GM18502 (cell line): ENCODE measurements around the gene UROS.

Experiments used
- ATAC-seq: cut with Tn5 transposase; IDR thresholded peaks from one replicate; pipeline ENCODE4 v1.9.1; 2021; ENCODE audit warnings: mild to moderate bottlenecking; ENCODE audit not compliant: unreplicated experiment, poor library complexity

The UROS gene

GRCh38 chr10:125838802-125839575 lies 15.9 kb upstream of the UROS start:
- ATAC-seq, result no peak

- ATAC-seq, result no peak
These were observed 13.7 kb upstream of the UROS start for GRCh38 chr10:125836746-125837145.

- no peak for ATAC-seq
These were observed 5.3 kb upstream of the UROS start for GRCh38 chr10:125828311-125828710.

- ATAC-seq, result no peak
These were observed 4.1 kb upstream of the UROS start for GRCh38 chr10:125827133-125827532.

- ATAC-seq, result no peak
These were observed 1.7 kb upstream of the UROS start for GRCh38 chr10:125824736-125825135.

- peak; percentile 3 for ATAC-seq
These were observed 699 bp upstream of the UROS start for GRCh38 chr10:125823663-125824251.

- ATAC-seq, result peak; percentile 51
These were observed 2.4 kb downstream of the UROS start for GRCh38 chr10:125820701-125821100.

GRCh38 chr10:125817337-125817946 lies 5.6 kb downstream of the UROS start:
- no peak for ATAC-seq

- ATAC-seq, result no peak
These were observed 6.5 kb downstream of the UROS start for GRCh38 chr10:125816548-125816947.

GRCh38 chr10:125815764-125816163 lies 7.3 kb downstream of the UROS start:
- no peak for ATAC-seq

GRCh38 chr10:125812128-125812750 lies 10.8 kb downstream of the UROS start:
- ATAC-seq, result no peak

- ATAC-seq, result no peak
These were observed 11.8 kb downstream of the UROS start for GRCh38 chr10:125811251-125811650.

- no peak for ATAC-seq
These were observed 15.0 kb downstream of the UROS start for GRCh38 chr10:125808047-125808446.

- ATAC-seq, result no peak
These were observed 20.3 kb downstream of the UROS start for GRCh38 chr10:125802739-125803138.

- ATAC-seq, result no peak
These were observed 20.9 kb downstream of the UROS start for GRCh38 chr10:125802131-125802530.

GRCh38 chr10:125801574-125801973 lies 21.5 kb downstream of the UROS start:
- ATAC-seq, result no peak

- no peak for ATAC-seq
These were observed 23.4 kb downstream of the UROS start for GRCh38 chr10:125799451-125800182.

- no peak for ATAC-seq
These were observed 24.9 kb downstream of the UROS start for GRCh38 chr10:125797994-125798662.

GRCh38 chr10:125797424-125797823 lies 25.6 kb downstream of the UROS start:
- no peak for ATAC-seq

- ATAC-seq, result no peak
These were observed 27.3 kb downstream of the UROS start for GRCh38 chr10:125795637-125796190.
